HG03175 (cell line): ENCODE results near the gene MYO7B.
A peak's percentile ranks its signal among the peaks of the same experiment; 100 is the strongest.

Experiments used
- ATAC-seq: cut with Tn5 transposase; IDR thresholded peaks from one replicate; pipeline ENCODE4 v1.9.1; 2021; ENCODE audit warnings: mild to moderate bottlenecking, moderate library complexity; ENCODE audit not compliant: unreplicated experiment

Gene MYO7B

GRCh38 chr2:127623388-127624319 lies 88.2 kb downstream of the MYO7B start:
- ATAC-seq: no peak

- no peak for ATAC-seq
Measured at GRCh38 chr2:127624320-127624755, 88.9 kb downstream of the MYO7B start.

- ATAC-seq: no peak
Measured at GRCh38 chr2:127624756-127625571, 89.5 kb downstream of the MYO7B start.

GRCh38 chr2:127625572-127625951 lies 90.1 kb downstream of the MYO7B start:
- ATAC-seq: no peak

- no peak for ATAC-seq
Measured at GRCh38 chr2:127626175-127626574, 90.7 kb downstream of the MYO7B start.

GRCh38 chr2:127626917-127627739 lies 91.6 kb downstream of the MYO7B start:
- ATAC-seq: no peak

- no peak for ATAC-seq
Measured at GRCh38 chr2:127627740-127628571, 92.5 kb downstream of the MYO7B start.

- ATAC-seq: no peak
Measured at GRCh38 chr2:127628767-127629614, 93.5 kb downstream of the MYO7B start.

GRCh38 chr2:127629637-127630036 lies 94.2 kb downstream of the MYO7B start:
- no peak for ATAC-seq

- no peak for ATAC-seq
Measured at GRCh38 chr2:127630096-127630863, 94.8 kb downstream of the MYO7B start.

- ATAC-seq: no peak
Measured at GRCh38 chr2:127630864-127631540, 95.5 kb downstream of the MYO7B start.

- no peak for ATAC-seq
Measured at GRCh38 chr2:127631541-127631996, 96.1 kb downstream of the MYO7B start.

- ATAC-seq: no peak
Measured at GRCh38 chr2:127631997-127632581, 96.6 kb downstream of the MYO7B start.

GRCh38 chr2:127632592-127633489 lies 97.4 kb downstream of the MYO7B start:
- peak; percentile 60 for ATAC-seq

GRCh38 chr2:127633556-127634065 lies 98.1 kb downstream of the MYO7B start:
- no peak for ATAC-seq

GRCh38 chr2:127634066-127634617 lies 98.7 kb downstream of the MYO7B start:
- no peak for ATAC-seq
